Liver (tissue), 9 donors: ENCODE measurements around the gene EIF3K. TPM values are rescaled to one million over a fixed set of nuclear protein-coding genes. Genes with fewer than 3 reads are reported as not detected.

Source experiments
- DNase-seq: peaks from one replicate; pipeline ENCODE4 v3.0.0-alpha.2; 2017; ENCODE audit warnings: low spot score
- H3K27ac ChIP-seq, 2 donors: one replicate each; pipeline ENCODE4 v1.7.0; 2013; ENCODE audit warnings: inconsistent platforms in 2 of 2, low read length in 2 of 2, control low read depth in 1 of 2, low read depth in 1 of 2, mild to moderate bottlenecking in 1 of 2
- H3K27me3 ChIP-seq, 4 donors: one replicate each; pipeline versions ENCODE4 v1.6.1 to v1.7.0; 2013; ENCODE audit warnings: low read length in 3 of 4, inconsistent platforms in 1 of 4, mild to moderate bottlenecking in 1 of 4, moderate library complexity in 1 of 4; ENCODE audit not compliant: control insufficient read depth in 4 of 4, insufficient read depth in 4 of 4
- H3K36me3 ChIP-seq, 4 donors: one replicate each; pipeline versions ENCODE4 v1.6.1 to v1.7.0; 2013; ENCODE audit warnings: low read length in 3 of 4, mild to moderate bottlenecking in 3 of 4, low read depth in 1 of 4, moderate library complexity in 1 of 4; ENCODE audit not compliant: control insufficient read depth in 4 of 4, insufficient read depth in 3 of 4
- H3K4me1 ChIP-seq, 4 donors: one replicate each; pipeline versions ENCODE4 v1.6.1 to v1.7.0; 2013; ENCODE audit warnings: low read length in 3 of 4, mild to moderate bottlenecking in 3 of 4, moderate library complexity in 1 of 4; ENCODE audit not compliant: control insufficient read depth in 4 of 4, insufficient read depth in 4 of 4
- H3K4me3 ChIP-seq, 3 donors: one replicate each; pipeline versions ENCODE4 v1.6.1 to v1.7.0; 2013; ENCODE audit warnings: low read length in 3 of 3, control low read depth in 1 of 3, low read depth in 1 of 3, mild to moderate bottlenecking in 1 of 3
- H3K9ac ChIP-seq, 2 donors: one replicate each; pipeline ENCODE4 v1.7.0; 2013; ENCODE audit warnings: low read length in 2 of 2, mild to moderate bottlenecking in 2 of 2, moderate library complexity in 2 of 2, control low read depth in 1 of 2, low read depth in 1 of 2
- H3K9me3 ChIP-seq, 4 donors: one replicate each; pipeline versions ENCODE4 v1.6.1 to v1.7.0; 2013; ENCODE audit warnings: low read length in 3 of 4; ENCODE audit not compliant: control insufficient read depth in 4 of 4
- ATF3 ChIP-seq: IDR thresholded peaks from 2 replicates; pipeline ENCODE4 v1.6.1; 2016; ENCODE audit warnings: antibody characterized with exemption
- CTCF ChIP-seq: fragments of 150-350 bp; IDR thresholded peaks from 2 replicates; pipeline ENCODE4 v1.5.1; 2017; ENCODE audit warnings: improper control_type of control experiment, low read depth, low read length; ENCODE audit not compliant: missing input control
- EGR1 ChIP-seq, 2 donors: IDR thresholded peaks; 2 replicates each; pipeline ENCODE4 v1.6.1; 2016 to 2018; ENCODE audit warnings: antibody characterized with exemption in 2 of 2, low read depth in 2 of 2
- FOXA1 ChIP-seq: IDR thresholded peaks from 2 replicates; pipeline ENCODE4 v1.6.1; 2016; ENCODE audit warnings: antibody characterized with exemption
- FOXA2 ChIP-seq: IDR thresholded peaks from 2 replicates; pipeline ENCODE4 v1.6.1; 2016; ENCODE audit warnings: antibody characterized with exemption
- GABPA ChIP-seq, 2 donors: IDR thresholded peaks in 1 of 2; conservative IDR thresholded peaks in 1 of 2; 2 replicates each; pipeline ENCODE4 v1.6.1; 2016; ENCODE audit warnings: antibody characterized with exemption in 2 of 2, mild to moderate bottlenecking in 1 of 2, moderate library complexity in 1 of 2
- HNF4A ChIP-seq, 2 donors: conservative IDR thresholded peaks; 2 replicates each; pipeline ENCODE4 v1.6.1; 2016; ENCODE audit warnings: antibody characterized with exemption in 2 of 2, mild to moderate bottlenecking in 2 of 2
- HNF4G ChIP-seq: IDR thresholded peaks from 2 replicates; pipeline ENCODE4 v1.6.1; 2016; ENCODE audit warnings: antibody characterized with exemption
- JUND ChIP-seq, 2 donors: IDR thresholded peaks; 2 replicates each; pipeline ENCODE4 v1.6.1; 2016; ENCODE audit warnings: antibody characterized with exemption in 2 of 2
- NR2F2 ChIP-seq: IDR thresholded peaks from 2 replicates; pipeline ENCODE4 v1.6.1; 2016; ENCODE audit warnings: antibody characterized with exemption
- RAD21 ChIP-seq, 2 donors: IDR thresholded peaks; 2 replicates each; pipeline ENCODE4 v1.6.1; 2016; ENCODE audit warnings: antibody characterized with exemption in 2 of 2, mild to moderate bottlenecking in 2 of 2
- RXRA ChIP-seq, 2 donors: IDR thresholded peaks; 2 replicates each; pipeline ENCODE4 v1.6.1; 2017 to 2018; ENCODE audit warnings: antibody characterized with exemption in 2 of 2, mild to moderate bottlenecking in 1 of 2
- SP1 ChIP-seq: IDR thresholded peaks from 2 replicates; pipeline ENCODE4 v1.6.1; 2018; ENCODE audit warnings: antibody characterized with exemption, mild to moderate bottlenecking
- TAF1 ChIP-seq: conservative IDR thresholded peaks from 2 replicates; pipeline ENCODE4 v1.6.1; 2016; ENCODE audit warnings: antibody characterized with exemption, mild to moderate bottlenecking
- YY1 ChIP-seq: IDR thresholded peaks from 2 replicates; pipeline ENCODE4 v1.6.1; 2016; ENCODE audit warnings: antibody characterized with exemption, mild to moderate bottlenecking
- WGBS: extraction: QIAGEN DNeasy Blood & Tissue Kit; methylation state at CpG from one replicate; pipeline ENCODE4 v1.1.7; 2013; 5-methylcytosine and 5-hydroxymethylcytosine counted together
- polyA plus RNA-seq, 2 donors: library from polyadenylated mRNA; stranded (reverse) in 1 of 2; unstranded in 1 of 2; fragments of 200-250 nt in 1 of 2; fragments of >200 nt in 1 of 2; fragmentation: Nextera tagmentation in 1 of 2; extraction: Ambion mirVana in 1 of 2; gene quantifications; one replicate each; pipeline versions ENCODE4 v1.2.1 to v1.2.3, GENCODE V29; 2013 to 2015
- total RNA-seq, 2 donors: library from RNA; depleted of rRNA; stranded (reverse); fragments of >200 nt; gene quantifications; one replicate each; pipeline ENCODE4 v1.2.3, GENCODE V29; 2014
- TF ChIP-seq, protein P1 (sequence below): IDR thresholded peaks from 2 replicates; pipeline ENCODE4 v1.6.1; 2016; ENCODE audit warnings: antibody characterized with exemption
- TF ChIP-seq, protein P2 (sequence below): IDR thresholded peaks from 2 replicates; pipeline ENCODE4 v1.6.1; 2016; ENCODE audit warnings: antibody characterized with exemption, mild to moderate bottlenecking
- TF ChIP-seq, protein P3 (sequence below): IDR thresholded peaks from 2 replicates; pipeline ENCODE4 v1.6.1; 2016; ENCODE audit warnings: antibody characterized with exemption
- donor health status: healthy.
- donor health status: healthy.
- donor health status: healthy.
- donor health status: healthy.
- donor health status: healthy.

Gene EIF3K
- total and polyA plus RNA-seq, 4 donors, result 118 to 240 (median 151) TPM

GRCh38 chr19:38583985-38584305 is 35.0 kb upstream of the EIF3K start:
- 83% methylated on average over 4 of the region's 4 CpGs for WGBS
- TF ChIP-seq RAD21 (IDR thresholded peaks at IDR 0.05) (no peak), GABPA (IDR thresholded peaks at IDR 0.05 in 1 of 2, conservative IDR thresholded peaks at IDR 0.05 in 1 of 2) (no peak), CTCF (no peak), HNF4A (conservative IDR thresholded peaks at IDR 0.05) (no peak), FOXA2 (no peak), ATF3 (no peak), HNF4G (no peak), FOXA1 (no peak), EGR1 (IDR thresholded peaks at IDR 0.05; ENCODE audit: low read depth in 2 of 2) (no peak), NR2F2 (no peak), YY1 (no peak), JUND (IDR thresholded peaks at IDR 0.05) (no peak), RXRA (IDR thresholded peaks at IDR 0.05) (no peak), TAF1 (no peak), SP1 (no peak)
- TF ChIP-seq, protein P1, sequence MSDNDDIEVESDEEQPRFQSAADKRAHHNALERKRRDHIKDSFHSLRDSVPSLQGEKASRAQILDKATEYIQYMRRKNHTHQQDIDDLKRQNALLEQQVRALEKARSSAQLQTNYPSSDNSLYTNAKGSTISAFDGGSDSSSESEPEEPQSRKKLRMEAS, result no peak
- TF ChIP-seq, protein P2, sequence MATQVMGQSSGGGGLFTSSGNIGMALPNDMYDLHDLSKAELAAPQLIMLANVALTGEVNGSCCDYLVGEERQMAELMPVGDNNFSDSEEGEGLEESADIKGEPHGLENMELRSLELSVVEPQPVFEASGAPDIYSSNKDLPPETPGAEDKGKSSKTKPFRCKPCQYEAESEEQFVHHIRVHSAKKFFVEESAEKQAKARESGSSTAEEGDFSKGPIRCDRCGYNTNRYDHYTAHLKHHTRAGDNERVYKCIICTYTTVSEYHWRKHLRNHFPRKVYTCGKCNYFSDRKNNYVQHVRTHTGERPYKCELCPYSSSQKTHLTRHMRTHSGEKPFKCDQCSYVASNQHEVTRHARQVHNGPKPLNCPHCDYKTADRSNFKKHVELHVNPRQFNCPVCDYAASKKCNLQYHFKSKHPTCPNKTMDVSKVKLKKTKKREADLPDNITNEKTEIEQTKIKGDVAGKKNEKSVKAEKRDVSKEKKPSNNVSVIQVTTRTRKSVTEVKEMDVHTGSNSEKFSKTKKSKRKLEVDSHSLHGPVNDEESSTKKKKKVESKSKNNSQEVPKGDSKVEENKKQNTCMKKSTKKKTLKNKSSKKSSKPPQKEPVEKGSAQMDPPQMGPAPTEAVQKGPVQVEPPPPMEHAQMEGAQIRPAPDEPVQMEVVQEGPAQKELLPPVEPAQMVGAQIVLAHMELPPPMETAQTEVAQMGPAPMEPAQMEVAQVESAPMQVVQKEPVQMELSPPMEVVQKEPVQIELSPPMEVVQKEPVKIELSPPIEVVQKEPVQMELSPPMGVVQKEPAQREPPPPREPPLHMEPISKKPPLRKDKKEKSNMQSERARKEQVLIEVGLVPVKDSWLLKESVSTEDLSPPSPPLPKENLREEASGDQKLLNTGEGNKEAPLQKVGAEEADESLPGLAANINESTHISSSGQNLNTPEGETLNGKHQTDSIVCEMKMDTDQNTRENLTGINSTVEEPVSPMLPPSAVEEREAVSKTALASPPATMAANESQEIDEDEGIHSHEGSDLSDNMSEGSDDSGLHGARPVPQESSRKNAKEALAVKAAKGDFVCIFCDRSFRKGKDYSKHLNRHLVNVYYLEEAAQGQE, result no peak
- TF ChIP-seq, protein P3, sequence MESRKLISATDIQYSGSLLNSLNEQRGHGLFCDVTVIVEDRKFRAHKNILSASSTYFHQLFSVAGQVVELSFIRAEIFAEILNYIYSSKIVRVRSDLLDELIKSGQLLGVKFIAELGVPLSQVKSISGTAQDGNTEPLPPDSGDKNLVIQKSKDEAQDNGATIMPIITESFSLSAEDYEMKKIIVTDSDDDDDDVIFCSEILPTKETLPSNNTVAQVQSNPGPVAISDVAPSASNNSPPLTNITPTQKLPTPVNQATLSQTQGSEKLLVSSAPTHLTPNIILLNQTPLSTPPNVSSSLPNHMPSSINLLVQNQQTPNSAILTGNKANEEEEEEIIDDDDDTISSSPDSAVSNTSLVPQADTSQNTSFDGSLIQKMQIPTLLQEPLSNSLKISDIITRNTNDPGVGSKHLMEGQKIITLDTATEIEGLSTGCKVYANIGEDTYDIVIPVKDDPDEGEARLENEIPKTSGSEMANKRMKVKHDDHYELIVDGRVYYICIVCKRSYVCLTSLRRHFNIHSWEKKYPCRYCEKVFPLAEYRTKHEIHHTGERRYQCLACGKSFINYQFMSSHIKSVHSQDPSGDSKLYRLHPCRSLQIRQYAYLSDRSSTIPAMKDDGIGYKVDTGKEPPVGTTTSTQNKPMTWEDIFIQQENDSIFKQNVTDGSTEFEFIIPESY, result no peak
- Histone ChIP-seq H3K4me1 (no peaks in the 10 kb centered on the region), H3K4me3 (no peak overlapping the region), H3K9me3 (no peaks in the 10 kb centered on the region), H3K27me3 (no peaks in the 10 kb centered on the region), H3K36me3 (no peaks in the 10 kb centered on the region), H3K27ac (no peak overlapping the region), H3K9ac (no peak overlapping the region)
- DNase-seq, result no peak

- Histone ChIP-seq H3K9ac (no peak overlapping the region), H3K9me3 (no peaks in the 10 kb centered on the region), H3K4me1 (no peaks in the 10 kb centered on the region), H3K4me3 (no peak overlapping the region), H3K27ac (no peak overlapping the region), H3K36me3 (no peaks in the 10 kb centered on the region), H3K27me3 (no peaks in the 10 kb centered on the region)
- WGBS, result 94% methylated on average over 2 of the region's 2 CpGs
- no peak for DNase-seq
- TF ChIP-seq RXRA (IDR thresholded peaks at IDR 0.05), result no peak
Observed at GRCh38 chr19:38587562-38587961, 31.4 kb upstream of the EIF3K start.
